Measurements from ENCODE around the gene VCAN. TPM values are rescaled to one million over a fixed set of nuclear protein-coding genes. Genes with fewer than 3 reads are reported as not detected.

VCAN gene
- total and polyA plus RNA-seq, 2 of the 8 experiments (the other 6 are each of a cell fraction or from before 2014, with no cell fraction given) = 146 to 404 TPM

DNA sequence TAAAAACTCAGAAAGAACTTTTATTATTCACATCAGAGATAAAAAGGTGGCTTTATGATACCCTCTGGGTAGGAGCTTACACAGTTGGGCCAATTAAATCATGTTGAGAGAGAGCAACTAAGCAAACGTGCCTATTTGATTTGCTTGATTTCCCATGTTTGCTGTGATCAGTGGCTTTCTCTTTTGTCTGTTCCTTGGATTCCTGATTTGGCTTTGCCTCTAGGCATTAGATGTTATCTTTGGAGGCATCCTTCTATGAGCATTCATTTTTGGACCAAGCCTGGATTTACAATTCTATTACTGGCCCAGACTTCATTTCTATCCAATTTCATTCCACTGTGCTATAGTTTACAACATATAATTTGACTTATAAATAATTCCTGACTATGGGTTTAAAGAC lies 35.9 kb downstream of the VCAN start (continued):
- TF ChIP-seq SP1 (IDR thresholded peaks at IDR 0.05; ENCODE audit: low read depth, low read length) = no peak

Data from H1 (cell line).